OCI-LY1 (cell line): ENCODE data around the gene TNFRSF18.

Source experiments
- H2AFZ ChIP-seq: fragments of 200-600 bp; sonication (generic), shearing (Covaris generic); 2 replicates; pipeline ENCODE4 v1.6.0; 2014; ENCODE audit warnings: antibody characterized with exemption, mild to moderate bottlenecking, low read length
- H3F3A ChIP-seq: fragments of 200-600 bp; sonication (generic), shearing (Covaris generic); 2 replicates; pipeline ENCODE4 v1.6.0; 2014; ENCODE audit warnings: mild to moderate bottlenecking, antibody characterized with exemption, low read length, moderate library complexity; ENCODE audit not compliant: insufficient read depth
- H3K27ac ChIP-seq: fragments of 200-600 bp; sonication (generic); 2 replicates; pipeline ENCODE4 v1.5.1; 2014; ENCODE audit warnings: low read length, mixed run types, mild to moderate bottlenecking, low read depth; ENCODE audit not compliant: poor library complexity, severe bottlenecking
- H3K27me3 ChIP-seq: fragments of 200-600 bp; sonication (generic); 2 replicates; pipeline ENCODE4 v1.6.0; 2014; ENCODE audit warnings: antibody characterized with exemption, mild to moderate bottlenecking, low read length, moderate library complexity; ENCODE audit not compliant: insufficient read depth
- H3K36me3 ChIP-seq: fragments of 200-600 bp; sonication (generic); 2 replicates; pipeline ENCODE4 v1.6.1; 2014; ENCODE audit warnings: mild to moderate bottlenecking, antibody characterized with exemption, low read length, moderate library complexity, mixed read lengths; ENCODE audit not compliant: insufficient read depth
- H3K4me1 ChIP-seq: fragments of 200-600 bp; sonication (generic); 2 replicates; pipeline ENCODE4 v1.5.1; 2014; ENCODE audit warnings: mild to moderate bottlenecking, low read length, moderate library complexity; ENCODE audit not compliant: insufficient read depth, severe bottlenecking
- H3K4me2 ChIP-seq: fragments of 200-600 bp; sonication (generic), shearing (Covaris generic); 2 replicates; pipeline ENCODE4 v1.6.1; 2014; ENCODE audit warnings: low read length
- H3K4me3 ChIP-seq: fragments of 200-600 bp; sonication (generic); 2 replicates; pipeline ENCODE4 v1.5.1; 2014; ENCODE audit warnings: low read length, low read depth, mild to moderate bottlenecking, mixed read lengths; ENCODE audit not compliant: poor library complexity, severe bottlenecking
- H3K79me2 ChIP-seq: fragments of 200-600 bp; shearing (Covaris generic); 2 replicates; pipeline ENCODE4 v1.6.1; 2016; ENCODE audit warnings: mixed run types, low read length, mixed read lengths; ENCODE audit not compliant: insufficient read depth
- H3K9ac ChIP-seq: fragments of 200-600 bp; sonication (generic), shearing (Covaris generic); 2 replicates; pipeline ENCODE4 v1.6.1; 2014; ENCODE audit warnings: mild to moderate bottlenecking, low read length, mixed read lengths
- H3K9me2 ChIP-seq: fragments of 200-600 bp; sonication (generic), shearing (Covaris generic); 2 replicates; pipeline ENCODE4 v1.6.1; 2014; ENCODE audit warnings: low read depth, mild to moderate bottlenecking, low read length, mixed read lengths
- H3K9me3 ChIP-seq: fragments of 200-600 bp; shearing (Covaris generic); 2 replicates; pipeline ENCODE4 v1.6.1; 2014; ENCODE audit warnings: low read length, mixed read lengths
- H4K20me1 ChIP-seq: fragments of 200-600 bp; sonication (generic), shearing (Covaris generic); 2 replicates; pipeline ENCODE4 v1.6.0; 2016; ENCODE audit warnings: mild to moderate bottlenecking, low read length; ENCODE audit not compliant: insufficient read depth
- EZH2 ChIP-seq: fragments of 200-600 bp; sonication (generic), shearing (Covaris generic); IDR thresholded peaks from 2 replicates; pipeline ENCODE4 v1.8.0; 2017; ENCODE audit warnings: borderline replicate concordance, mixed run types, mild to moderate bottlenecking, antibody characterized with exemption, low read length, moderate library complexity, mixed read lengths
- TF ChIP-seq, protein P1 (sequence below): fragments of 200-600 bp; sonication (generic), shearing (Covaris generic); IDR thresholded peaks from 2 replicates; pipeline ENCODE4 v1.5.1; 2017; ENCODE audit warnings: mild to moderate bottlenecking, antibody characterized with exemption, low read length, moderate library complexity, mixed read lengths

TNFRSF18 gene

DNA sequence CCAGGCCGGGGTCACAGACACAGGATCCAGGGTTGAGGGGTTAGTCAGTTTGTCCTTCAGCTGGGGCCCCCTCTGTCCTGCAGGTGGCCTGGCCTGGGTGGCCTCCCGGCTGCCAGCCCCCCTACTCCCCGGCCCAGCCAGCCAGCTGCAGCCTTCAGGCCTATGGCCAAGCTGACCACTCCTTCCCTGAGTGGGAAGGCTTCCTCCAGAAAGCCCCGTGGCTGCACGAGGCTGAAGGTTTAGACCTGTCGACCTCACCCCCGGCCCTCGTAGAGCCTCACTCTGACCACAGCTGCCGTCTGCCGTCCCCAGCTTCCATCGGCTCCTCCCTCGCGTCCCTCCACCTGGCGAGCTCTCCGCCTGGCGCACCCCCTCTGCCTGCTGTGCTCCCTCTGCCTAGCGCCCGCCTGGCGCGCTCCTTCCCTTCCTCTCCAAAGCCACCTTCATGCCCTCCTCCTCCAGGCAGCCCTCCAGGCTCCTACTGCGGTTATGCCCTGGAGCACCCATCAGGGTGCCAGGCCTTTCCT lies 23.1 kb downstream of the TNFRSF18 start:
- H3K79me2 ChIP-seq = no peaks in the 10 kb centered on the region
- no peaks in the 10 kb centered on the region for H3K4me1 ChIP-seq
- no peaks in the 10 kb centered on the region for H3K36me3 ChIP-seq
- H3K27me3 ChIP-seq = no peaks in the 10 kb centered on the region; the same call in 1 of the 2 replicates
- TF ChIP-seq, protein P1, sequence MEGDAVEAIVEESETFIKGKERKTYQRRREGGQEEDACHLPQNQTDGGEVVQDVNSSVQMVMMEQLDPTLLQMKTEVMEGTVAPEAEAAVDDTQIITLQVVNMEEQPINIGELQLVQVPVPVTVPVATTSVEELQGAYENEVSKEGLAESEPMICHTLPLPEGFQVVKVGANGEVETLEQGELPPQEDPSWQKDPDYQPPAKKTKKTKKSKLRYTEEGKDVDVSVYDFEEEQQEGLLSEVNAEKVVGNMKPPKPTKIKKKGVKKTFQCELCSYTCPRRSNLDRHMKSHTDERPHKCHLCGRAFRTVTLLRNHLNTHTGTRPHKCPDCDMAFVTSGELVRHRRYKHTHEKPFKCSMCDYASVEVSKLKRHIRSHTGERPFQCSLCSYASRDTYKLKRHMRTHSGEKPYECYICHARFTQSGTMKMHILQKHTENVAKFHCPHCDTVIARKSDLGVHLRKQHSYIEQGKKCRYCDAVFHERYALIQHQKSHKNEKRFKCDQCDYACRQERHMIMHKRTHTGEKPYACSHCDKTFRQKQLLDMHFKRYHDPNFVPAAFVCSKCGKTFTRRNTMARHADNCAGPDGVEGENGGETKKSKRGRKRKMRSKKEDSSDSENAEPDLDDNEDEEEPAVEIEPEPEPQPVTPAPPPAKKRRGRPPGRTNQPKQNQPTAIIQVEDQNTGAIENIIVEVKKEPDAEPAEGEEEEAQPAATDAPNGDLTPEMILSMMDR = no peak
- no peak for TF ChIP-seq EZH2
- H4K20me1 ChIP-seq = no peaks in the 10 kb centered on the region
- no peak overlapping the region for H3K27ac ChIP-seq
- H2AFZ ChIP-seq = no peak overlapping the region
- no peaks in the 10 kb centered on the region for H3K9me3 ChIP-seq
- H3K9me2 ChIP-seq = no peaks in the 10 kb centered on the region
- H3F3A ChIP-seq = no peaks in the 10 kb centered on the region
- H3K4me2 ChIP-seq = no peak overlapping the region
- H3K9ac ChIP-seq = no peak overlapping the region
- H3K4me3 ChIP-seq = no peak overlapping the region

DNA sequence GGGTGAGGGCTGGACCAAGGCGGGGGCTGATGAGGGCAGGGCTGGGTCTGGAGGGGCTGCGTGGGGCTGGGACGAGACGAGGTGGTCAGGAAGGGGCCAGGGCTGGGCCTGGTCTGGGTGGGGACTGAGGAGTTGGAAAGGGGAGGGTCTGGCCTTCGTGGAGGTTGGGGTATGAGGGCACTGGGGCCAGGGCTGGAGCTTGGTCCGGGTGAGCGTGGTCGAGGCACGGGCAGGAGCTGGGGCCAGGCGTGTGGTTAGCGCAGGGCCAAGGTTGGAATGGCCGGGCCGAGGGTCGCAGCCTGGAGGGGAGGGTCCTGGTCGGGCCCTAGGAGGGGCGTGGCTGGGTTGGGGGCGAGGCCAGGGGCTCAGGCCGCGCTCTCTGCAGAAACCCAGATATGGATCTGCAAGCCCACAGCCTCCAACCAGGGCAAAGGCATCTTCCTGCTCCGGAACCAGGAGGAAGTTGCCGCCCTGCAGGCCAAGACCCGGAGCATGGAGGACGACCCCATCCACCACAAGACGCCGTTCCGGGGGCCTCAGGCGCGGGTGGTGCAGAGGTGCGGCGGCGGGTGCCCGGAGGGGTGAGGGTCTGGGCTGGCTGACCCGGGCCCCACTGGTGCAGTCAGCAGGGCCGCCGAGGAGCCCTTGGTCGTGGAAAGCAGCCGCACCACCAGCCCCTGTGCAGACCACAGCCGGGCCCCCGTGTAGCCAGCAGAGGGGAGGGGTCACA lies 23.7 kb downstream of the TNFRSF18 start:
- Histone ChIP-seq H3K36me3 (no peaks in the 10 kb centered on the region), H3K4me1 (no peaks in the 10 kb centered on the region), H3K9me2 (no peaks in the 10 kb centered on the region), H3K4me3 (no peak overlapping the region), H3F3A (no peaks in the 10 kb centered on the region), H2AFZ (no peak overlapping the region), H3K79me2 (no peaks in the 10 kb centered on the region), H3K4me2 (no peak overlapping the region), H3K9ac (no peak overlapping the region), H3K27me3 (no peaks in the 10 kb centered on the region; the same call in 1 of the 2 replicates), H3K27ac (no peak overlapping the region), H3K9me3 (no peaks in the 10 kb centered on the region), H4K20me1 (no peaks in the 10 kb centered on the region)
- no peak for TF ChIP-seq EZH2
- TF ChIP-seq, protein P1 = no peak

DNA sequence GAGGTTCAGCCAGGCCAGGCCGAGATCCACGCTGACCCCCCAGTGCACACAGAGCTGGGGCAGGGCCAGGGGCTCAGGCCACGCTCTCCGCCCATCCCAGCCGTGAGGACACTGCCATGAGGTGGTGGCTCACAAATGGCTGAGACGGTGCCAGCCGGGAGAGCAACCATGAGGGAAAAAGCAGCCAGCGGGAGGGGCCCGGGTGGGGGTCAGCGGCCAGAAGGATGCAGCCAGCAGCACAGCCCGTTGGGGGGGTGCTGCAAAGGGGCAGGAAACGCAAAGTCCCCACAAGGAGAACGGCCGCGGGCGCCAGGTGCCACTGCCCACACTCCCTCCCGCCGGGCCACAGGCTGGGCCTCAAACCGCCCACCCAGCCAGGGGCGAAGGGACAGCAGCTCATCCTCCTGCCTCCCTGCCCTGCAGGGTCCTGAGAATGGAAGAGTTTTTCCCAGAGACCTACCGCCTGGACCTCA lies 24.4 kb downstream of the TNFRSF18 start:
- Histone ChIP-seq H3K36me3 (no peaks in the 10 kb centered on the region), H3K4me1 (no peaks in the 10 kb centered on the region), H3K79me2 (no peaks in the 10 kb centered on the region), H3K27ac (no peak overlapping the region), H2AFZ (no peak overlapping the region), H3K9me3 (no peaks in the 10 kb centered on the region), H3K27me3 (no peaks in the 10 kb centered on the region; the same call in 1 of the 2 replicates), H3K4me3 (no peak overlapping the region), H4K20me1 (no peaks in the 10 kb centered on the region), H3K4me2 (no peak overlapping the region), H3K9me2 (no peaks in the 10 kb centered on the region), H3K9ac (no peak overlapping the region), H3F3A (no peaks in the 10 kb centered on the region)
- no peak for TF ChIP-seq EZH2
- TF ChIP-seq, protein P1 = no peak
